ENCODE measurements around the gene TMEM79. TPM values are rescaled to one million over a fixed set of nuclear protein-coding genes. Genes with fewer than 3 reads are reported as not detected.

TMEM79 gene
- total RNA-seq: 0.86 and 1.3 TPM in 2 replicates

- peak within 1 kb of the TSS; percentile 71 for H3K4me3 ChIP-seq (ENCODE audit: low read depth, low read length)
- no peak for TF ChIP-seq CTCF (IDR thresholded peaks at IDR 0.05; ENCODE audit: insufficient read depth, low read depth, low read length)
- no peak for DNase-seq (ENCODE audit: low read depth)
These were observed at the start of gene TMEM79 for GRCh38 chr1:156284112-156284511. Gene TMEM79 (plus strand): TSS chr1:156284325. CDS start chr1:156285227, 902 bp downstream.

DNA sequence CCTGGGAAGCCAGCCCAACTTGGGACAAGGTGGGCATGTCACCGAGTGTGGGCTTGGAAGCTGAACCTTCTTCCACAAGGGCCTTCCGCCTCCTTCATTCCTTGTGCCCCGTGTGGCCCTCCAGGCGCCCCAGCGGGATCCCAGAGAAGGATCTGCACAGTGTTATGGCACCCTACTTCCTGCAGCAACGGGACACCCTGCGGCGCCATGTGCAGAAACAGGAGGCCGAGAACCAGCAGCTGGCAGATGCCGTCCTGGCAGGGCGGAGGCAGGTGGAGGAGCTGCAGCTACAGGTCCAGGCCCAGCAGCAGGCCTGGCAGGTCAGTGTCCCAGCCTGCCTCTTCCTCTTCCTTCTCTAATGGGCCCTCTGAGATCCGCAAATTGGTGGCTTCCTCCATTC lies 48.0 kb upstream of the TMEM79 start:
- no peak overlapping the region for H3K4me3 ChIP-seq (ENCODE audit: low read depth, low read length)
- no peak for TF ChIP-seq CTCF (IDR thresholded peaks at IDR 0.05; ENCODE audit: insufficient read depth, low read depth, low read length)
- DNase-seq (ENCODE audit: low read depth): no peak

- no peak overlapping the region for H3K4me3 ChIP-seq (ENCODE audit: low read depth, low read length)
- TF ChIP-seq CTCF (IDR thresholded peaks at IDR 0.05; ENCODE audit: insufficient read depth, low read depth, low read length): no peak
- DNase-seq (ENCODE audit: low read depth): no peak
These were observed 45.9 kb upstream of the TMEM79 start for GRCh38 chr1:156238248-156238647.

DNA sequence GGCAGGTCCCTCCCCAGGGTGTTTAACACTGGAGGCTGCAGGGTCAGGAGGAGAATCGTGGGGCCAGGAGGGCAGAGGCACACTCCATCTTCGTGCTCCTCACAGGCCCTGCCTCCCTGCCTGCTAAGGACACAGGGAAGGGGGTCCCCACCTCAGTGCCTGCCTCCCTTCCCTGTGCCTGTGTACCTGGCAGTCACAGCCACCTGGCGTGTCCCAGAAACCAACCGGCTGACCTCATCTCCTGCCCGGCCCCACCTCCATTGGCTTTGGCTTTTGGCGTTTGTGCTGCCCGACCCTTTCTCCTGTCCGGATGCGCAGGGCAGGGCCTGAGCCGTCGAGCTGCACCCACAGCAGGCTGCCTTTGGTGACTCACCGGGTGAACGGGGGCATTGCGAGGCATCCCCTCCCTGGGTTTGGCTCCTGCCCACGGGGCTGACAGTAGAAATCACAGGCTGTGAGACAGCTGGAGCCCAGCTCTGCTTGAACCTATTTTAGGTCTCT lies 42.8 kb upstream of the TMEM79 start:
- no peak for TF ChIP-seq CTCF (IDR thresholded peaks at IDR 0.05; ENCODE audit: insufficient read depth, low read depth, low read length)
- no peak overlapping the region for H3K4me3 ChIP-seq (ENCODE audit: low read depth, low read length)
- no peak for DNase-seq (ENCODE audit: low read depth)

DNA sequence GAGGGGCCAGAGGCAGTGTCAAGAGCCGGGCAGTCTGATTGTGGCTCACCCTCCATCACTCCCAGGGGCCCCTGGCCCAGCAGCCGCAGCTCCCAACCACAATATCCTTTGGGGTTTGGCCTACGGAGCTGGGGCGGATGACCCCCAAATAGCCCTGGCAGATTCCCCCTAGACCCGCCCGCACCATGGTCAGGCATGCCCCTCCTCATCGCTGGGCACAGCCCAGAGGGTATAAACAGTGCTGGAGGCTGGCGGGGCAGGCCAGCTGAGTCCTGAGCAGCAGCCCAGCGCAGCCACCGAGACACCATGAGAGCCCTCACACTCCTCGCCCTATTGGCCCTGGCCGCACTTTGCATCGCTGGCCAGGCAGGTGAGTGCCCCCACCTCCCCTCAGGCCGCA lies 42.2 kb upstream of the TMEM79 start, which contains the start of gene BGLAP:
Gene BGLAP (plus strand): TSS at position 259 of the 400 bp plus-strand sequence. CDS start 48 bp downstream, at position 307.
- DNase-seq (ENCODE audit: low read depth): no peak
- H3K4me3 ChIP-seq (ENCODE audit: low read depth, low read length): no peak within 1 kb of the TSS
- no peak for TF ChIP-seq CTCF (IDR thresholded peaks at IDR 0.05; ENCODE audit: insufficient read depth, low read depth, low read length)

GRCh38 chr1:156242738-156243137 lies 41.4 kb upstream of the TMEM79 start:
- H3K4me3 ChIP-seq (ENCODE audit: low read depth, low read length): no peak overlapping the region
- no peak for TF ChIP-seq CTCF (IDR thresholded peaks at IDR 0.05; ENCODE audit: insufficient read depth, low read depth, low read length)

GRCh38 chr1:156244126-156244525 lies 40.0 kb upstream of the TMEM79 start:
- no peak for TF ChIP-seq CTCF (IDR thresholded peaks at IDR 0.05; ENCODE audit: insufficient read depth, low read depth, low read length)
- DNase-seq (ENCODE audit: low read depth): no peak
- H3K4me3 ChIP-seq (ENCODE audit: low read depth, low read length): no peak overlapping the region

More at GRCh38 chr1:156242738-156243137, 41.4 kb upstream of the TMEM79 start:
- DNase-seq (ENCODE audit: low read depth): no peak

Data from fibroblast of villous mesenchyme (primary cell).